Measurements from ENCODE around the gene CBX7.

DNA sequence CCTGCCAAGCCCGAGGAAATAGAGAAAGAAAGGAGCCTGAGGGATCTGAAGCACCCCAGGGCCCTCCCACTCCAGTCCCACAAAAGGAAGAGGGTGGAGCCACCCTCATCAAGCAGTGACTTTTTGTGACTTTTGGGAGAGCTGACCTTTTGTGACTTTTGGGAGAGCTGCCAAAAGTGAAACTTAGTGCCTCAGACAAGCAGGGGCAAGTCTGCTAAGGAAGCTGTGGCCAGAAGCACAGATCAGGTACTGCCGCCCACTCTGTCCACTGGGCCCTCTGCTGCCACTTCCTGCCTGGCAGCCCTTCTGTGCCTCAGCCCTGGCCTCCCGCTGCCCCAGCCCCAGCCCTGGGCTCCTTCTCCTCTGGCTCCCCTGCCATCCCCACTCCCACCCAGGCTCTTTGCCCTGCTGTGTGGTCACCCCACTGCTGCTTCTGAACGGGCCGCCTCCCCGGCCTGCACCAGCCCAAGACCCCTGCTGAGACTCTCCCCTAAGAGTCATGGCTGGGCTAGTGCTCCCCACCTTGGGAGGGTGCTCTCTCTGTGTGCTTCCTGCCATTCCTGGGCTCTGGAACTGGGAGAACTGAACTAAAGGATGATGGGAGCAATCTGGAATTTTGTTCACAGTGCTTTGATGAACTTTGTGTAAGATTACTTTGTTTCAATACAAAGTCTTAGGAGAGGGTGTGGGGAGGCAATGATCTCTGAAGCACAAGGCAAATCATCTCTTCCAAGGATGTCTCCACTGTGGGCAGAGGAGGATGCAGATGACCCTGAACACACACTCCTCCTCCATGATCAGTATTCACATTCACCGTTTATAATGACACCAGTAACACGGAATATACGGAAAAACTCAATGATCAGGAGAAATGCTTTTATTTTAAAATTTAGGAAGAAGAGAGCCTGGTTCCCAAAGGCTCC is 55.1 kb downstream of the CBX7 start, which contains the start of gene APOBEC3H:
- TF ChIP-seq, protein P1, sequence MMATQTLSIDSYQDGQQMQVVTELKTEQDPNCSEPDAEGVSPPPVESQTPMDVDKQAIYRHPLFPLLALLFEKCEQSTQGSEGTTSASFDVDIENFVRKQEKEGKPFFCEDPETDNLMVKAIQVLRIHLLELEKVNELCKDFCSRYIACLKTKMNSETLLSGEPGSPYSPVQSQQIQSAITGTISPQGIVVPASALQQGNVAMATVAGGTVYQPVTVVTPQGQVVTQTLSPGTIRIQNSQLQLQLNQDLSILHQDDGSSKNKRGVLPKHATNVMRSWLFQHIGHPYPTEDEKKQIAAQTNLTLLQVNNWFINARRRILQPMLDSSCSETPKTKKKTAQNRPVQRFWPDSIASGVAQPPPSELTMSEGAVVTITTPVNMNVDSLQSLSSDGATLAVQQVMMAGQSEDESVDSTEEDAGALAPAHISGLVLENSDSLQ (IDR thresholded peaks at IDR 0.05): no peak
- TF ChIP-seq HDGF (IDR thresholded peaks at IDR 0.05; ENCODE audit: borderline replicate concordance) (no peak), ELF4 (IDR thresholded peaks at IDR 0.05) (no peak), ARNT (IDR thresholded peaks at IDR 0.05) (no peak), FOXA1 (IDR thresholded peaks at IDR 0.05) (no peak), FOXK2 (IDR thresholded peaks at IDR 0.05) (no peak), BHLHE40 (IDR thresholded peaks at IDR 0.05; ENCODE audit: borderline replicate concordance) (no peak), NFRKB (IDR thresholded peaks at IDR 0.05) (no peak), ZNF384 (IDR thresholded peaks at IDR 0.05) (no peak), SP1 (IDR thresholded peaks at IDR 0.05) (no peak), SUZ12 (IDR thresholded peaks at IDR 0.05) (no peak), FOXM1 (IDR thresholded peaks at IDR 0.05; ENCODE audit: borderline replicate concordance) (no peak), LEF1 (IDR thresholded peaks at IDR 0.05; ENCODE audit: borderline replicate concordance) (no peak)
